Left cardiac atrium (tissue), 4 donors: Measurements from ENCODE around the gene PURA. TPM values are rescaled to one million over a fixed set of nuclear protein-coding genes. Genes with fewer than 3 reads are reported as not detected.

Source experiments
- ATAC-seq, 2 donors: fragments of 200-7000 bp; cut with Tn5 transposase; one replicate each; pipeline ENCODE4 v1.9.1; 2020; ENCODE audit warnings: mild to moderate bottlenecking in 2 of 2, moderate library complexity in 2 of 2
- DNase-seq: peaks from one replicate; pipeline ENCODE4 v3.0.0-alpha.2; 2020
- intact Hi-C, 2 donors: fragments of 100-400 bp; cut with DNase I; formaldehyde crosslinking; loops; one replicate each; pipeline versions ENCODE4 v1.14.1 to v1.15.1; 2022 to 2023
- long read RNA-seq: library from polyadenylated mRNA; unstranded; transcript quantifications from one replicate; pipeline ENCODE4 v2.0.0, GENCODE V29; 2021
- total RNA-seq, 2 donors: library from RNA; stranded (reverse); fragmentation: NEBNext Ultra II Directional; extraction: Animal tissue kit (Norgen Biotek cat#: 25700); gene quantifications; one replicate each; pipeline ENCODE4 v1.2.1, GENCODE V29; 2021
- donor health status: DM: no; HTN: yes; CAD: no.
- donor health status: DM: no; HTN: yes; CAD: no; lungs with severe emphysema.
- donor health status: DM: yes; HTN: yes; CAD: no.
- donor health status: Dilated cardiomyopathy.

The PURA gene
- 10 to 100 TPM; 27.3 to 27.4 TPM for total RNA-seq
- long read RNA-seq, full-length matches to known transcripts = 8 of 8 reads
- long read RNA-seq, partial matches to known transcripts = 0 of 8 reads
- long read RNA-seq, other reads (novel, unspliced or antisense) = 0 of 8 reads

GRCh38 chr5:140113699-140114263 is at the start of gene PURA:
Gene PURA, plus strand, starts transcription at chr5:140114109. Its CDS starts 73 bp downstream, at chr5:140114182.
- intact Hi-C loops = no loop called here
- DNase-seq (peak; percentile 96), ATAC-seq (peak; percentile 96)

- DNase-seq = no peak
- intact Hi-C loops = loop anchor here (1.0 to 10.0 kb wide), 4 partner anchors 72 to 282 kb away; no protein-coding TSS in a partner anchor
- no peak for ATAC-seq
Observed at GRCh38 chr5:140072812-140073211, 41.1 kb upstream of the PURA start.

GRCh38 chr5:140073296-140073695 is 40.6 kb upstream of the PURA start:
- intact Hi-C loops = loop anchor here (1.0 to 10.0 kb wide), 4 partner anchors 72 to 282 kb away; no protein-coding TSS in a partner anchor
- ATAC-seq (no peak), DNase-seq (no peak)

GRCh38 chr5:140075371-140075770 is 38.5 kb upstream of the PURA start:
- intact Hi-C loops = loop anchor here in 1 of 2 donors (10.0 kb wide), 1 partner anchor 279 kb away; no protein-coding TSS in a partner anchor
- DNase-seq (no peak), ATAC-seq (no peak)

- intact Hi-C loops = loop anchor here in 1 of 2 donors (10.0 kb wide), 1 partner anchor 279 kb away; no protein-coding TSS in a partner anchor
- DNase-seq (no peak), ATAC-seq (no peak)
Observed at GRCh38 chr5:140076142-140076541, 37.8 kb upstream of the PURA start.

- ATAC-seq (no peak), DNase-seq (no peak)
- intact Hi-C loops = loop anchor here in 1 of 2 donors (10.0 kb wide), 1 partner anchor 278 kb away; no protein-coding TSS in a partner anchor
Observed at GRCh38 chr5:140076788-140077187, 37.1 kb upstream of the PURA start.

GRCh38 chr5:140083120-140083519 is 30.8 kb upstream of the PURA start:
- ATAC-seq (no peak), DNase-seq (no peak)
- intact Hi-C loops = no loop called here

GRCh38 chr5:140083650-140084049 is 30.3 kb upstream of the PURA start:
- DNase-seq (no peak), ATAC-seq (no peak)
- intact Hi-C loops = no loop called here

GRCh38 chr5:140084541-140084940 is 29.4 kb upstream of the PURA start:
- intact Hi-C loops = no loop called here
- peak; percentile 72 to 88 for ATAC-seq
- DNase-seq = no peak

GRCh38 chr5:140090251-140090650 is 23.7 kb upstream of the PURA start:
- ATAC-seq (no peak), DNase-seq (no peak)
- intact Hi-C loops = no loop called here

- intact Hi-C loops = no loop called here
- ATAC-seq (no peak), DNase-seq (no peak)
Observed at GRCh38 chr5:140093179-140093578, 20.7 kb upstream of the PURA start.

- no peak for ATAC-seq
- no peak for DNase-seq
- intact Hi-C loops = no loop called here
Observed at GRCh38 chr5:140093866-140094265, 20.0 kb upstream of the PURA start.

GRCh38 chr5:140094889-140095288 is 19.0 kb upstream of the PURA start:
- ATAC-seq = no peak
- no peak for DNase-seq
- intact Hi-C loops = no loop called here

GRCh38 chr5:140101179-140101578 is 12.7 kb upstream of the PURA start:
- ATAC-seq (no peak), DNase-seq (no peak)
- intact Hi-C loops = no loop called here

GRCh38 chr5:140103154-140103553 is 10.8 kb upstream of the PURA start:
- intact Hi-C loops = no loop called here
- DNase-seq (no peak), ATAC-seq (no peak)

- ATAC-seq = no peak
- intact Hi-C loops = no loop called here
Observed at GRCh38 chr5:140104100-140104499, 9.8 kb upstream of the PURA start.

GRCh38 chr5:140106101-140106500 is 7.8 kb upstream of the PURA start:
- ATAC-seq (no peak), DNase-seq (no peak)
- intact Hi-C loops = loop anchor here in 1 of 2 donors (5.0 kb wide), 1 partner anchor 36 kb away; no protein-coding TSS in a partner anchor

More at GRCh38 chr5:140104100-140104499, 9.8 kb upstream of the PURA start:
- DNase-seq = no peak

GRCh38 chr5:140106805-140107311 is 7.1 kb upstream of the PURA start:
- no peak for DNase-seq
- intact Hi-C loops = loop anchor here in 1 of 2 donors (5.0 kb wide), 1 partner anchor 35 kb away; no protein-coding TSS in a partner anchor
- ATAC-seq = peak; percentile 17 to 24

- peak; percentile 94 for DNase-seq
- intact Hi-C loops = loop anchor here in 1 of 2 donors (5.0 kb wide), 1 partner anchor 35 kb away; no protein-coding TSS in a partner anchor
- ATAC-seq = peak; percentile 96 to 98
Observed at GRCh38 chr5:140107312-140108092, 6.4 kb upstream of the PURA start.
